A673 (cell line): ENCODE measurements around the gene MARK1. TPM values are rescaled to one million over a fixed set of nuclear protein-coding genes. Genes with fewer than 3 reads are reported as not detected.

ENCODE experiments used
- BruUV-seq: library from RNA; stranded (reverse); fragments of 400-500 nt; replicated peaks from 2 replicates; lab custom pipeline; 2021; lab: Mats Ljungman, UMichigan
- CTCF ChIA-PET: fragments of 300-600 bp; sonication (Branson Sonifier 250); formaldehyde crosslinking; loops from one replicate; lab custom pipeline; 2022; ENCODE audit warnings: antibody characterized with exemption; lab: Charles Lee
- POLR2A ChIA-PET: fragments of 300-600 bp; sonication (Branson Sonifier 250); formaldehyde crosslinking; loops from one replicate; lab custom pipeline; 2022; ENCODE audit warnings: antibody characterized with exemption; ENCODE audit not compliant: low non-redundant PET; lab: Charles Lee
- DNase-seq: peaks from one replicate; pipeline ENCODE4 v3.0.0-alpha.2; 2015; ENCODE audit warnings: low spot score
- H3K27ac ChIP-seq: fragments of 200-600 bp; sonication (generic); 2 replicates; pipeline ENCODE4 v1.5.1; 2016; ENCODE audit warnings: mixed run types, low read depth, mild to moderate bottlenecking, mixed read lengths, antibody characterized with exemption, low read length; ENCODE audit not compliant: poor library complexity, severe bottlenecking
- H3K27me3 ChIP-seq: fragments of 200-600 bp; sonication (generic); replicated peaks from 2 replicates; pipeline ENCODE4 v1.6.1; 2017; ENCODE audit warnings: mixed run types, low read depth, mild to moderate bottlenecking, mixed read lengths, antibody characterized with exemption, low read length; ENCODE audit not compliant: insufficient read depth, poor library complexity
- H3K36me3 ChIP-seq: fragments of 200-600 bp; sonication (generic); 2 replicates; pipeline ENCODE4 v1.6.1; 2016; ENCODE audit warnings: mixed run types, mild to moderate bottlenecking, mixed read lengths, antibody characterized with exemption, low read length; ENCODE audit not compliant: insufficient read depth, poor library complexity, severe bottlenecking
- H3K4me1 ChIP-seq: fragments of 200-600 bp; sonication (generic); 2 replicates; pipeline ENCODE4 v1.6.1; 2017; ENCODE audit warnings: mixed run types, mild to moderate bottlenecking, mixed read lengths, antibody characterized with exemption, low read length; ENCODE audit not compliant: insufficient read depth, poor library complexity, severe bottlenecking
- H3K4me3 ChIP-seq: fragments of 200-600 bp; sonication (generic); 2 replicates; pipeline ENCODE4 v1.5.1; 2016; ENCODE audit warnings: low read depth, mixed run types, mild to moderate bottlenecking, mixed read lengths, low read length; ENCODE audit not compliant: poor library complexity, severe bottlenecking
- H3K9me3 ChIP-seq: fragments of 200-600 bp; sonication (generic); 2 replicates; pipeline ENCODE4 v1.6.1; 2016; ENCODE audit warnings: mixed run types, low read depth, mild to moderate bottlenecking, mixed read lengths, antibody characterized with exemption, low read length; ENCODE audit not compliant: poor library complexity, severe bottlenecking
- CTCF ChIP-seq: fragments of 300-800, 200-600 bp; sonication (generic); conservative IDR thresholded peaks from 2 replicates; pipeline ENCODE4 v1.5.1; 2017; ENCODE audit warnings: low read depth, mild to moderate bottlenecking, antibody characterized with exemption, low read length, moderate library complexity, mixed read lengths
- EZH2 ChIP-seq: fragments of 200-600 bp; sonication (generic); IDR thresholded peaks from 2 replicates; pipeline ENCODE4 v1.6.1; 2017; ENCODE audit warnings: borderline replicate concordance, low read depth, mild to moderate bottlenecking, mixed read lengths, antibody characterized with exemption, low read length; ENCODE audit not compliant: poor library complexity, severe bottlenecking
- intact Hi-C: fragments of 100-400 bp; cut with micrococcal nuclease; formaldehyde crosslinking; loops from one replicate; pipeline ENCODE4 v1.10.0; 2022; ENCODE audit not compliant: unreplicated experiment
- total RNA-seq: library from RNA; stranded (reverse); gene quantifications from 2 replicates; pipeline ENCODE4 v1.2.3, GENCODE V29; 2021

MARK1 gene
- total RNA-seq, 1 experiment from 2014 or later: 5.1 TPM

- TF ChIP-seq CTCF: no peak
- TF ChIP-seq EZH2: no peak
- ChIA-PET POLR2A (no interaction called here), CTCF (no interaction called here)
- BruUV-seq: no TSS peak
- intact Hi-C loops: no loop called here
- H3K36me3 ChIP-seq: no peaks in the 10 kb centered on the region
- H3K4me1 ChIP-seq: peaks cover 4% of the 10 kb centered on the region
- H3K27me3 ChIP-seq: peaks cover 48% of the 10 kb centered on the region
- no peak for DNase-seq
- no peak overlapping the region for H3K27ac ChIP-seq
- H3K4me3 ChIP-seq: no peak overlapping the region
- H3K9me3 ChIP-seq: no peaks in the 10 kb centered on the region
These were observed 167.5 kb downstream of the MARK1 start for GRCh38 chr1:220695426-220695825.

GRCh38 chr1:220696226-220696862 is 168.4 kb downstream of the MARK1 start:
- CTCF ChIA-PET: no interaction called here
- Histone ChIP-seq H3K36me3 (no peaks in the 10 kb centered on the region), H3K27ac (no peak overlapping the region), H3K27me3 (peaks cover 38% of the 10 kb centered on the region), H3K4me3 (no peak overlapping the region), H3K9me3 (no peaks in the 10 kb centered on the region), H3K4me1 (no peaks in the 10 kb centered on the region)
- POLR2A ChIA-PET: no interaction called here
- TF ChIP-seq EZH2 (no peak), CTCF (no peak)
- BruUV-seq: no TSS peak
- no peak for DNase-seq
- intact Hi-C loops: no loop called here

GRCh38 chr1:220696863-220697231 is 168.9 kb downstream of the MARK1 start:
- Histone ChIP-seq H3K36me3 (no peaks in the 10 kb centered on the region), H3K27me3 (peaks cover 33% of the 10 kb centered on the region), H3K9me3 (no peaks in the 10 kb centered on the region), H3K4me3 (no peak overlapping the region), H3K4me1 (no peaks in the 10 kb centered on the region), H3K27ac (no peak overlapping the region)
- CTCF ChIA-PET: no interaction called here
- no peak for DNase-seq
- TF ChIP-seq CTCF: no peak
- intact Hi-C loops: no loop called here
- no TSS peak for BruUV-seq
- POLR2A ChIA-PET: no interaction called here
